HG03280 (cell line): ENCODE data around the gene ZFP36L1.
"Not testable (repeated sequence)": the region's sequence is repeated elsewhere in the genome, so short reads cannot be mapped to it uniquely, and the experiment has no call there.

Source experiments
- ATAC-seq: cut with Tn5 transposase; IDR thresholded peaks from one replicate; pipeline ENCODE4 v1.9.1; 2021; ENCODE audit warnings: mild to moderate bottlenecking, moderate library complexity; ENCODE audit not compliant: unreplicated experiment

ZFP36L1 gene

DNA sequence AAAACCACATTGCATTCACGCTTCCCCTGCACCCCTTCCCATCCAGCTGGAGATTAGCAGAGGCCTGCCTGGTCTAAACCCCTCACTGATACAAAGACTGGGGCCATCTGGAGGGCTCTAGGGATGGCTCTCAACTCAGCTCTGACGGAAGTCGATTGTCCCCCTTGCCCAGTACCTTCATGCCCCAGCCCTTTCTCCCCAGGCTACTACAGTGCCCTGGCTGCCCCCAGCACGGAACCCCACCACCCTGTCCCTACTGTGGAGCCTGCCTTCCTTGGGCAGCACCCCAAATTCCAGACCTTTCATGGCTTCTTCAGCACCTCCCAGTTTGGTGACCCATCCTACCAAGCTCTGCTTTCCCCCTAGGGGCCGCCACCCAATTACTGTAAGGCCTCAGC, 25.6 kb downstream of the ZFP36L1 start:
- ATAC-seq: no peak

DNA sequence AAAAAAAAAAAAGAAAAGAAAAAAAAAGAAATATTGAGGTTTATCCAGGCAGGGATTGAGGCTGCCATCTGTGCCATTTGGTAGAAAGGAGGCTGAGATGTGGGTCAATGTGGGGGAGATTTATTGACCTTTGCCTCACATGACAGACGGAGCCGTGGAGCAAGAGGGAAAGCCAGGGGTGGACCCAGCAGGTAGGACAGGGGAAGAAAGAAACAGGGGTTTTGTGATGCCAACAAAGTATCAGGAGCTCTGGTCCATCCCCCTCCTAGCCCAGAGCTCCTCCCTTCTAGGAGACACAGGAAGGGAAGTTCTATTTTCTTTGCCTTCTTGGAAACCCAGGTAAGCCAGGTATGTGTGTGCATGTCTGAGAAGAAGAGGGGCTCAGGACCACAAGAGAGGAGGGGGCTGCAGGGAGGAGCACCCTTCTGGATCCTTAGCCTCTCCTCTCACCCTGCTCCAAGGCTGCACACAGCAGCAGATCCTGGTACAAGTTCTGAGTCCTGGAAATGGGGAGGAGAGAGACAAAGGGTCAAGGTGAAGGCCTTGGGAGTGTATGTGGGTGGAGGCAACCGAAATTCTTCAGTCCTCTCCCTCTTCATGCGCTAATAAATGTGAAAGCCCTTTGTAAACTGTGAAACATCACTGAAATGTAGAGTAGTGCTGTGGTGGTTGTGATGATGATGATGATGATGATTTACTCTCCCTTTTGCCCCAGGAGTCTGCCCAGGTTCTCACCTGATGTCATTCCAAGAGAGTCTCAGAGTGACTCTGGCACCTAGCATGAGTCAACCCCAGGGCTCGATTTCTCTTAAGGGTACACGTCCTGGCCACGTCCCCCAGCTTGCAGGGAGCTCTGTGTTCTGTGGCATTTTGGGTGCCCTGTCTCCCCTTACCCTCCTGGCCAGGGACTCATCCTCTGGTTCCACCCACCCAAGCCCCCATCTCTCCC, 26.3 kb downstream of the ZFP36L1 start:
- ATAC-seq: no peak

DNA sequence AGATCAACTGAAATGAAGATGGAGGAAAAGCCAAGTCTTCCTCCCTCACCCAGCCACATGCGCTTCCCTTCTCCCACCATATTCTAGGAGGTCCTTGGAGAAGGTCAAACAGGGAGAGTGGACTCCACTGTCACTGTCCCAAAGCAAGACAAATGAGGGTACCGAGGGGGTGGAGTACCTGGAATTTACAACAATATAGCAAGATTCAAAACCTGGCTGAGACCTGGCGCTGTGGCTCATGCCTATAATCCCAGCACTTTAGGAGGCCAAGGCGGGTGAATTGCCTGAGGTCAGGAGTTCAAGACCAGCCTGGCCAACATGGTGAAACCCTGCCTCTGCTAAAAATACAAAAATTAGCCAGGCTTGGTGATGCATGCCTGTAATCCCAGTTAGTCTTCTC, 29.0 kb downstream of the ZFP36L1 start:
- not testable (repeated sequence) for ATAC-seq

DNA sequence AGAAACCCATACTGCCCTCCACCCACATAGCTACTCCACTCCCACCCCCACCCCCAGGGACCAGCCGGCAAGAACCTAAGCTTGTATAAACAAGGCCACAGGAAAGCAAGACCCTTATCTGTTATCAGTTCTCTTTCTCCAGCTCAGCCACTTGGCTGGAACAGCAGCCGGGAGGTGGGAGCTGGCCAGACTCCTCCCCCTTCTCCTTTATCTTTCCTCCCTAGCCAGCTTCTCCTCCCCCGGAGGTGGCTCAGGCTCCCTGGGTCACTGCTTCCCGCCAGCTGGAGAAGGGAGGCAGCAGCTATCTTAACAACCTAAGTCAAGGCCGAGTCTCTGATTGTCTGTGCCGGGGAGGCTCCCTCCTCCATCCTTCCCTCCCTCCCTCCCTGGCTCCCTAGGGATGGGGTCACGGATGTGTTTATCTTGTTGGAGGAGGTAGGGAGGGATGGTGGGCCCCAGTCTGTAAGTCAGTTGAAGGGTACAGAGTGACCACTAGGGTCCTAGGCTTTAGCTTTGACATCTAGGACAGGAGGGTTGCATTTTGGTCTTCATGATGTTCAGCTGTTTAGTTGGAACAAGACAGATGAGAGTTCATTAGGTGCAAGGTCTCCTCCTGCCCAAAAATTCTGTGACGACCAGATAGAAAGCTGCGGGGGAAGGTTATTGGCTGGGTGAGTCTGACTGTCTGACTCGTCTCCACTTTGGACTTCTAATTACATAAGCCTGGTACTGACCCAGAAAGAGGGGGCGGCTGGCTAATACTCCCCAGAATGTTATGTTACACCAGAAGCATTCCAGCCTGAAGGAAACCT, 29.7 kb downstream of the ZFP36L1 start:
- no peak for ATAC-seq

DNA sequence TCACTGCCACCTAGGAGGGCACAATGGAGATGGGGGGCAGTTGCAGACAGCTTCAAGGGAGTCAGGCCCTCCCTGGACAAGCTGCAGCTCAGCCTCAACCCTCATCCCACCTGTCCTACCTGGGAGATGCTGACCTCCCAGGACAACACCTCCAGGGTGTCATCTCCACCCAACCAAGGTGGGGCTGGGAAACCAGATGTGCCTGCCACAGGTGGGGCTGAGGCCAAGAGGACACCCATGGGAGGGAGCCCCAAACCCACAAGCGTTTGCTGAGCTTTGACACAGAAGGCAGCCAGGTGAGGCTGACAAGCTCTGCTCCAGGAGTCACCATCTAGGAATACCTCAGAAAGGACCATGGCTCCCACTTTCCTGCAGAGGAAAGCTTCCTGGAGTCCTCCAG, 31.5 kb downstream of the ZFP36L1 start:
- ATAC-seq: no peak

DNA sequence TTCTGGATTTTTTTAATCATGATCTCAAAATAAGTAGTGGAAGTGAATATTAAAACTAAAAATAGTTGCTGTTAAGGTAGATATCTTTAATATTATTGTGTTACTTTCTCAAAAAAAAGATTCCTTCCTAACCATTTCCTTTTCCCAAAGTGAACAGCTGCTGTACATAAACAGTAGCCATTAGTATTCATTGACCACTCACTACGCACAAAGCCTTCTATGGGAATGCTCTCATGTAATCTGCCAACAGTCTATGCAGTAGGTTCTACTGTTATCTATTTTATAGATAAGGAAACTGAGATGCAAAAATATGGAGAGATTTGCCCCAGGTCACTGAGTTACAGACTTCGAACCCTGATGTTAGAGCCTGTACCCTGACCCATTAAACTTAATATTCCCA, 32.1 kb downstream of the ZFP36L1 start:
- ATAC-seq: no peak

DNA sequence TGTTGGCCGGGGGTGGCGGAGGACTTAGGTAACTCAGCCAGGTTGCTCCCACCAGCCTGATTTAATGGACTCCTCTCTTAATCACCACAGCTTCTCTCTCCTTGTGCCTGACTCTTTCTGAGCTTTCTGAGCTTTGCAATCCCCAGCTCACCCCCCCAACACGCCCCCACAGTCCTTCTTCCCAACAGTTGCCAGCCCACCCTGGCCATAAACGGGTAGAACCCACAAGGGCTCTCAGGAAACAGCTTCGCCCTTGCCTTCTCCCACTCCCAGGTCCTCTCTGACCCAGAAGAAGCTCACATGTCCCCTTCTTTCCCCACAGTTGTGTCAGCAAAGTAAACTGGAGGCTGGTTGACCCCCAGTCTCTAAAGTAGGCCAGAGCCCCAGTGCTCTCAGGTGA, 32.9 kb downstream of the ZFP36L1 start:
- no peak for ATAC-seq

DNA sequence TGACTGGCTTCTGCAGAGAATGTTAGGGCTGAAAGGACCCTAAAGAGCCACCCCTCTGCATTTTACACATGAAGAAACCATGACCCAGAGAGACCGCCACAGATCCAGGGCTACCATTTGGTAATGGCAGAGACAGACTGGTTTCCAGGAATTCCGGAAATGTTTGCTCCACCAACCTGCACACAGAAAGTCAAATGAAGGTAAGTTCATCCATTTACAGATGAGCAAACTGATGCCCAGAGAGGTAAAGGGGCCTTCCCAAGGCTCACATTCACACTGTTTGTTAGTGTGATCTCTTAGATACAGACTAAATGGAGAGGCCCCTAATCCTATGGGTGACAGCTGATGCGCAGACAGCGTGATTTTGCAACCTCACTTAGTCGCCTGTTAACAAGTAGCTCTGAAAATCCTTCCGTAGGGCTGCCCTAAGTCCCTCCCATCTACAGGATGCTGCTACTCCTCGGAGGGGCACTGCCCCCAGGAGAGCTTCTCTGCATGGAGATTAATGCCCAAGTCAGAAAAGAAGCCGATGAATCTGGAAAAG, 33.8 kb downstream of the ZFP36L1 start:
- no peak for ATAC-seq

DNA sequence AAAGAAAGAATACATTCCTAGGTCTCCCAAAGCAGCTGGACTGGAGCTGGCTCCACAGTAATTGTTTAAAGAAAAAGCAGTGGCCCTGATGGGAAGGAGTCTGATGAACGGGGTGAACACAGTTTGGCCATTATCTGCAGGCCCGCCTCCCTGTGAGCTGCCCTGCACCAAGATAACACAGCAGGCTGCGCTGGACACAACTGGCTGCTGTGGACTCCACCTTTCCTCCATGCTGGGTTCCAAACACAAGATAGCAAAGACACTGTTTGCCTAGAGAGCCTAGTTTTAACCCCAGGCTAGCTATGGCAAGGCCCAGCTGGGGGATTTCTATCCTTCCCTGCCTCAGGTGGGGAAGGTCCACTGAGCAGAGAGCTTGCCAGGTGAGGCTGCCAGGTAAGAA, 34.6 kb downstream of the ZFP36L1 start:
- ATAC-seq: no peak

DNA sequence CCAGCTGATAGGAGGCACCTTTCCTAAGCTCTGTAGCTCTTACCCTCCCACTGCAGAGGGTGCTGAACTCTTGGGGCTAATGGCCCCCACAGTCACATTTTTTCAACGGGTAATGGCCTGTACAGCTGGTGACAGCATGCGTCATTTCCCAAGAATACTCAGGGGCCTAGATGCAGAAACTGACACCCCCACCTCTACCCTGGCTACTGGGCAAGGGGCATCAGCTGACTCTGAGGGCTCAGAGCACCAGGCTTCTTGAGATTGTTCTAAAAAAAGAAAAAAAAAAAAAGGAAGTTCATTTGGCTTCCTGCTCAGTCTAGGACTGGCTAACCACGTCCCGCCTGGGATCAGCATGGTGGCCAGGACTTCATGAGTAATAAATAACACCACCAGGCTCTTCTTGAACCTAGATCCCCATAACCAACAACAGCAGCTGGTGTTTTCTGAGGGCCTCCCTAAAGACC, 35.2 kb downstream of the ZFP36L1 start:
- no peak for ATAC-seq

DNA sequence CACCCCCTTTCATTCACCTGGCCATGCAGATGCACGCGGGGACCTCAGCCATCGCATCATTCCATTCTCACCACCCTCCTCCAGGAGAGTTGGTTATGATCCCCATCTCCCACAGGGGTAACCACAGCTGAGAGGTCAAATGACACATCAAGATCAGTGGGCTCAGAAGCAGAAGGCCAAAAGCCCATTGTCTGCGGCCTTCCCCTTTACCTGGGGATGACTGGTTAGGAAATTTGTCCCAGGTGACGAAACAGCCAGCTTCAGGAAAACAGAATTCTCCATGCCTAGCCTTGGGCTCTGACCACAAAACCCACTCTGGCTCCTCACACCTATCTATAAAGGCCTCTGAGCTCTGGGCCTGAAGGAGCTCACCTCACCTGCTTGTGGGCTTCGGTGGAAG, 36.1 kb downstream of the ZFP36L1 start:
- ATAC-seq: no peak

DNA sequence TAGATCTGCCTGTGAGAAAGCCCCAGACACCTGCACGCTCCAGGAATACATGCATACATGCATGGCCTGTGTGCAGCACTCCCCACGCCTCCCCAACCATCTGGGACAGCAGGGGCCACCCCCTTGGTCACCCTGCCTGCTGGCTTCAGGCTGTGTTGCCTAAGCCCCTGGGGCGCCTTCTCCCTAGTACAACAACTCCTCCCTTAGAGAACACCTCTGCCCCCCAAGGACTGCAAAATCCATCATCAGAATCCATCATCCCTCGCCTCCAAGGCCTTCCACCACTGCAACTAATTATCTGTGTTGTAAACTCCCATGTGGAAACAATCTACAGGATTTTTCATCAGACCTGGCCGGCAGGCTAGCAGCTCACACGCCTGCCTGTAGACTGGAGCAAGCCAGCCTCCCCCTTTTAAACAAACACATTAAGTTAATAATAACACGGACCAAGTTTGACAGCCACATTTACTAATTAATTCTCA, 36.8 kb downstream of the ZFP36L1 start:
- ATAC-seq: no peak

DNA sequence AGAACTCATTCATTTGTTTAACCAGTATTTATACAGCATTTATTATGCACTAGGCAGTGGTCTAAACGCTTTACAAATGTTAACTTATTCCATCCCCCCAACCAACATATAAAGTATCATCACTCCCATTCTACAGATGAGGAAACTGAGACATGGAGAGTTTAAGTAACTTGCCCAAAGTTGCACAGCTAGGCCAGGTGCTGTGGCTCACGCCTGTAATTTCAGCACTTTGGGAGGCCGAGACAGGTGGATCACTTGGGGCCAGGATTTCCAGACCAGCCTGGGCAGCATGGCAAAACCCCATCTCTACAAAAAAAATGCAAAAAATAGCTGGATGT, 37.9 kb downstream of the ZFP36L1 start:
- no peak for ATAC-seq

DNA sequence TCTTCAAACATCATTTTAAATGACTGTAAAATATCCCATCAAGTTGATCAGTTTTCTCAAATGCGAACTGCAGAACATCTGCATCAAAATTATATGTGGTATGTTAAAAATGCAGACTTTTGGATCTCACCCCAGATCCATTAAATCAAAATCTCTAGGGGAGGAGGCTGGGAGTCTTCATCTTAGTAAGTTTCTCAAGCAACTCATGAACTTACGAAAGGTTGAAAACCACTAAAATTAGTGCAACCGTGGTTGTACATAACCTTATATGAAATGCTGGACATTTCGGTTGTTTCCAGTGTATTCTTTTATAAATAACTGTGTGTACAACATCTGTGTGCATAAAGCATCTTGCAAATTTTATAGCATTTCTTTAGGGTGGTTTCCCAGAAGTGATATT, 39.2 kb downstream of the ZFP36L1 start:
- no peak for ATAC-seq

DNA sequence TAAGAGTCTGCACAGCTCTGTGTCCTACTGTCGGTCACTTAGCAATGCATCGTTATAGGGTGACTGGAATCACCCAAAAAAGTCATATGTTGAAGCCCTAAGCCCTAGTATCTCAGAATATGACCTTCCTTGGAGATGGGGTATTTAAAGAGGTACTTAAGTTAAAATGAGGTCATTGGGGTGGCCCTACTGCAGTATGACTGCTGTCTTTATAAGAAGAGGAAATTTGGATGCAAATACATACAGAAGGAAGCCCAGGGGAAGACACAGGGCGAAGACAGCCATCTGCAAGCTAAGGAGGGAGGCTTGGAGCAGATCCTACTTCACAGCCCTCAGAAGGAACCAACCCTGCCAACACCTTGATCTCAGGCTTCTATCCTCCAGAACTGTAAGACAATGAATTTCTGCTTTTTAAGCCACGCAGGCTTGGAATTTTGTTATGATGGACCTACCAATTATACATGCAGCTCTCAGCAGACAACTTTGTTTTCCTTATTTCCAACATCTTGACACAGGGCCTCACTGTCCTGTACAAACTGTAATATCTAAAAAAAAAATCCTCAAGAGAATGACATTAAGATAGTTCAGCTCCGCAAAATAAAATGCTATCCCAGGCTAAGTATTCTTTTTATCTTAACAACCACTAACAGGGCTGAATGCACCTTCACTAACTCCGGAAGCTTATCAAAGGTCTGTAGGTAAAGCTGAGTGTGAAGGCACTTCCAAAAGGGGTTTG, 40.4 kb downstream of the ZFP36L1 start:
- ATAC-seq: no peak

DNA sequence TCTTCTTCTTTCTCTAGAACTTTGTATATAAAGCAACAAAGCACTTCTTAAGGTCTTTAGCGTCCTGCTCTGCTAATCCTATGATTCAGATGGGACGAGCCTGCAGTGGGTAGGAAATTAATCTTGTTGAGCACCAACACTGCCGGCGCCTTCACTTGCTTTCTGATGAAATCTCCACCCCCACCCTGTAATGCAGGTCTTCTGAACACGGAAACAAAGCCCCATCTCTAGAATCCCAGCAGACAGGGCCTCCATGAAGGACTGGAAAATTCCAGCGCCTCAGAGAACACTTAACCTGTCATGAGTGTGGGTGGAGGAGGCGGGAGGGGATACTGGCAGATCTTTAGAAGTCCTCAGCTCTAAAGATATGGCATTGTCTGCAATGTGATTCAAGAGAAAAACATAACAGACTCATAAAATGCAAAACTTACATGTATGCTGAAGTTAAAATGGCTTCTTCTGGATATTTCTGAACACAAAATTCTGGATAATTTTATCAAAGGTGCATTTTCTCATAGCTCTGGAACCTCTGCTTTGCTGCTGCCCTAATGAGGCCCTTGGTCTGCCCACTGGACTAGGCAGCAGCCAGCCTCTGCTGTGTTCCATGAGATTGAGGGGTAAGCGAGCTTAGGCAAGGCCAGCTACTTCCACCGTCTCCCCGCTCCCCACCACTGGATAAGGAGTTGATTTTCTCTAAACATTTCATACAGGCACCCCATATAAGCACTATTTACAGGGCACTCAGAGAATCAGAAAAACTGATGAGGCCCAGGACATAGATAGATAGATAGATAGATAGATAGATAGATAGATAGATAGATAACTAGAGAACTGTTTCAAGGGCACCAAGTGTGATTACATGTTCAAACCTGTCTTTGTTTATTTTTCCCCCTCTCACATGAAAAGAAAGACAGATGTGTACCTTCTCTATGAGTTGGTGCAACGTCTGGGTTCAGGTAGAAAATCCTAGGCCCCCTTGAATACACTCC, 43.1 kb downstream of the ZFP36L1 start:
- no peak for ATAC-seq

DNA sequence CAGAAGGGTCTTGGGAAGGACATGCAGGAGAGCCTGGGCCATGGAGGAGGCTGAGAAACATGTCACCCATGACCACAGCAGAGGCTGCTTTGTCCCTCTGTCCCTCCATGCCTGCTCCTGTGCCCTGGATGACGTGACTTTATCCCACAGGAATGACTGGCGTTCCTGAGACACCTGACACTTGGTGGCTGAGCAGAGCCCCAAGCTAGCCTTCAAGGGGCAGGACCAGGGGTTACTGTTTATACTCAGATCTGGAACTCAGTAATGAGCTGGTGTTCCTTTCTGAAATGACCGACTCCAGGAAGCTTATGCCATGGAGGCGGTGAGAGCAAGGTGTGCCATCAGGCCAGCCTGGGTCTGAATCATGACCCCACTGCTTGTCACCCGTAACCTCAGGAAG, 44.2 kb downstream of the ZFP36L1 start:
- no peak for ATAC-seq

DNA sequence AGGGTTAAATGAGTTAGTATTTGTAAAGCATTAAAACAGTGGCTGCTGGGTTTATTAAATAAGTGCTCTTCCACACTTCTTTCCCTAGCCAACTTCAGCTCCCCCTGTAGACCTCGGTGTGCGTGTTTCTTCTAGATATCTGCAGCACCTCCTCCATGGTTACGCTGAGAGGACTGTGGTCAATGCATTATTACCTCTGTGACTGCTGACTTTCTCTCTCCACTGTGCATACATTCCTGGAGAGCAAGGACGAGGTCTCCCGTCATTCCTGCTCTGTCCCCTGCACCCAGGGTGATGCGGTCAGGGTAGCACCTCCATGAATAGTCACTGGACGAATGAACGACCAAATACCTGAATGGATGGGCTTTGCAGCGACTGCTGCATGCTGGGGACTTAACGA, 44.6 kb downstream of the ZFP36L1 start:
- ATAC-seq: no peak

DNA sequence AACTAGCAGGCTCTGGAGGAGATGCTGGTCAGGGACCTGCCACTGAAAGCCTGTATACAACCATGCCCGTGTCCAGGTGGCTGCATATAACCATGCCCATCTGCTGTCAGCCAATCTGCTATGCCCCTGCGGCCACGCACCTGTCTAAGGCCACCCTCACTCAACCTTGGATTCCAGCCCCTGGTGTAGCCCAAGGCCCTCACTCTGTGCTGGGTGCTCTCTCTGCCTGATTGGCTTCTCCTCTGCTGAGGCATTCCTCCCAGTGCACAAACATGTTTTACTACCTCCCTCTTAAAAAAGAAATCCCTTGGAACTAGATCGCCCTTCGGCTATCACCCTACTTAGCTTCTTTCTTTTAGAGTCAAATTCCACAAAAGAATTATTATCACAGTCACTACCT, 45.5 kb downstream of the ZFP36L1 start:
- no peak for ATAC-seq

DNA sequence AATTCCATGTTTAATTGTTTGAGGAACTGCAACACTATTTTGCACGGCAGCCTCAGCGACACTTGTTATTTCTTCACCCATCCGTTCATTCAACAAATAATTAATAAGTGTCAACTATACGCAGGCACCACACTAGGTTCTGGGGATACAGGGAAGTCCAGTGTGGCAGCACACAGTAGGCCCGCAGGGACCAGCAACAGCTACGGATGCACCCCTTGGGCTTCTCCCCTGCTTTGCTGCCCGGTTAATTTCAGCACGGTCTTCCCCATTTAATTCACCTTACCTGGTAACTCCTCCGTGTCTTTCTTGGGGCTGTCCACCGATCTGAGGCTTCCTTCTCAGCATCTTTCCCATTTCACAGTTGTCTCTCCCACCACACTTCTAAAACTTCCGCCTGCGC, 48.3 kb downstream of the ZFP36L1 start:
- ATAC-seq: no peak
